Activated CD8-positive, alpha-beta memory T cell treated with anti-CD3 and anti-CD28 coated beads, Interleukin-2, amount 10 ng/mL, durations not matched to agents 7 days and 5 days (primary cell): ENCODE results near the gene MBNL1. TPM values are rescaled to one million over a fixed set of nuclear protein-coding genes. Genes with fewer than 3 reads are reported as not detected.
A peak's percentile ranks its signal among the peaks of the same experiment; 100 is the strongest.

Source experiments
- ATAC-seq: fragments of 150-1000 bp; cut with Tn5 transposase; one replicate; pipeline ENCODE4 v1.10.0; 2021; ENCODE audit warnings: moderate library complexity
- CTCF ChIA-PET: fragments of 350-600 bp; sonication (Branson Sonifier 250); formaldehyde crosslinking; loops from one replicate; lab custom pipeline; 2021; ENCODE audit warnings: antibody characterized with exemption; lab: Charles Lee
- DNase-seq: peaks from one replicate; pipeline ENCODE4 v3.0.0-alpha.2; 2020
- H3K27ac Mint-ChIP-seq: one replicate; pipeline ENCODE4 v1.8.0; 2021; ENCODE audit warnings: mild to moderate bottlenecking, mixed read lengths
- H3K27me3 Mint-ChIP-seq: one replicate; pipeline ENCODE4 v1.8.0; 2021; ENCODE audit warnings: mixed read lengths
- H3K36me3 Mint-ChIP-seq: one replicate; pipeline ENCODE4 v1.8.0; 2021; ENCODE audit warnings: mild to moderate bottlenecking, mixed read lengths
- H3K4me1 Mint-ChIP-seq: one replicate; pipeline ENCODE4 v1.8.0; 2021; ENCODE audit warnings: mixed read lengths
- H3K4me3 Mint-ChIP-seq: one replicate; pipeline ENCODE4 v1.8.0; 2021; ENCODE audit warnings: mild to moderate bottlenecking, moderate library complexity, mixed read lengths
- H3K9me3 Mint-ChIP-seq: one replicate; pipeline ENCODE4 v1.8.0; 2022; ENCODE audit warnings: low read depth, mixed read lengths
- total RNA-seq, 2 experiments: library from RNA; stranded (reverse); gene quantifications; one replicate each; pipeline ENCODE4 v1.2.3, GENCODE V29; 2021

Gene MBNL1
- total RNA-seq, 2 experiments from 2014 or later, result 370 to 398 TPM

DNA sequence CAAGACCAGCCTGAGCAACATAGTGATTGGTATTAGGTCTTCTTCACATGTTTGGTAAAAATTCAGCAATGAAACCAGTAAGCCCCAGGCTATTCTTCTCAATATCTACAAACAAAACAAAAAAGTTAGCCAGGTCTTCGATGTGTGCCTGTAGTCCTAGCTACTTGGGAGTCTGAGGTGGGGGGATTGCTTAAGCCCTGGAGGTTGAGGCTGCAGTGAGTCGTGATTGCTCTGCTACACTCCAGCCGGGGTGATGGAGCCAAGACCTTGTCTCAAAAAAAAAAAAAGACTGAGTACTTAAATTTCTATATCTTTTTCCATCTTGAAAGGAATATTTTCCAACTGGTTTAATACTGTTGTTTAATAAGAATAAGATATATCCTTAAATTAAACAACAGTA is 106.8 kb downstream of the MBNL1 start:
- Mint-ChIP-seq H3K9me3 (no peaks in the 10 kb centered on the region), H3K27ac (no peak overlapping the region), H3K4me3 (no peak overlapping the region), H3K36me3 (peaks cover 53% of the 10 kb centered on the region), H3K4me1 (peaks cover 59% of the 10 kb centered on the region), H3K27me3 (no peaks in the 10 kb centered on the region)
- CTCF ChIA-PET, result interaction anchor here (0.7 kb wide), 1 partner anchor 9 kb away, joined by 3 read pairs; no protein-coding TSS in a partner anchor
- DNase-seq (no peak), ATAC-seq (no peak)

DNA sequence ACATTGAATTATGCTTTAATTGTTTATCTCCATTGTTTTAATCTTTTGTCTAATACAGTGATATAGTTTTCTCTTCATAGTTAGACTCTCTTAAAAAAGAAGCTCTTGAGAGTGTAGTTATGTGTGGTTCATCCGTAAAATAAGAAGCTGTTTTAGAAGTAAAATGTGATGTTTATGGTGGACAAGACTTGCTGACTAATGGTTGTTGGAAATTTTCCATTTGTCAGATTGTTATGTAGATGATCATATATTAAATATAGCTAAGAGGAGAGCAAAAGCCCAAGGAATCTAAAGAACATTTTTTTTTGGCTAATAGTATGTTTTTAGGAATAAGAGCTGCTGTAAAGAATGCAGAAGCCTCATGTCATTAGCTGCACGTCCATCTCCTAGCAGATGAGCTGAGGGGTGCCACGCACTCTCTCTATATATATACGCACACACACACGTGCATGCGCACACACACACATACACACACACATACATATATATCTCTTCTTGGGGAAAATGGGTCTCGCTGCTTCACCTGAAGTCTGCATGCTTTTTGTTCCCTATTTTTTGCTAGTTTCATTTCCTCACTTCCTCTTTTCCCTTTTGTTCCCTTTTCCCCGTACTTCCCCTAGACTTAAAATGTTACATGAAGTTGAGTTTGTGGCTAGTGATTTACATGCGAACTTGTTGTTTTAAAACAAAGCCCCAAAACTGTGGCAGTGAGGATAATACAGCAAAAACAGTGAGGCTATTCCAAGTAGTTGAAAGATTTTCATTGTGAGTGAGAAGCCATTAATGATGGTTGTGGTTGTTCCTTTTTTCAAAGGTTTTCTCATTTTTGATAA is 107.8 kb downstream of the MBNL1 start:
- CTCF ChIA-PET, result no interaction called here
- no peaks in the 10 kb centered on the region for H3K27me3 Mint-ChIP-seq
- no peak for ATAC-seq
- H3K36me3 Mint-ChIP-seq, result peaks cover 44% of the 10 kb centered on the region
- no peaks in the 10 kb centered on the region for H3K9me3 Mint-ChIP-seq
- DNase-seq, result no peak
- H3K4me3 Mint-ChIP-seq, result no peak overlapping the region
- no peak overlapping the region for H3K27ac Mint-ChIP-seq
- H3K4me1 Mint-ChIP-seq, result peaks cover 56% of the 10 kb centered on the region

DNA sequence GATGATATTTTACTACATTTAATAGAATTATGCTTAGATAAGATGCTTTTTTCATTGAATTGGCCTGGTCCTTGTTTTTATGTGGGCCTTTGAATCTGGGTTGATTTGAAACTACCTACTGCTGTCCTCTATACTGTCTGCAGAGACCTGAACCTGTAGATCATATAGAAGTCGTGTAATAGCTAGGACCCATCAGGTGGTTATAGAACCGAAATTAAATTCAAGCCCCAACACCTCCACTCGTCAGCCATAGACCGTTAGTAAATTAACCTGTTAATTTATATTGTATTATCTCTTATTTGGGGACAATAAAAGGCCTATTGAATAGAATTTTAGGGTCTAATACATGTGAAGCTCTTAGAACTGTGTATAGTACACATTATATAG is 108.4 kb downstream of the MBNL1 start:
- Mint-ChIP-seq H3K4me3 (no peak overlapping the region), H3K27ac (no peak overlapping the region), H3K36me3 (peaks cover 38% of the 10 kb centered on the region), H3K9me3 (no peaks in the 10 kb centered on the region), H3K27me3 (no peaks in the 10 kb centered on the region), H3K4me1 (peaks cover 53% of the 10 kb centered on the region)
- ATAC-seq (no peak), DNase-seq (no peak)
- CTCF ChIA-PET, result no interaction called here

DNA sequence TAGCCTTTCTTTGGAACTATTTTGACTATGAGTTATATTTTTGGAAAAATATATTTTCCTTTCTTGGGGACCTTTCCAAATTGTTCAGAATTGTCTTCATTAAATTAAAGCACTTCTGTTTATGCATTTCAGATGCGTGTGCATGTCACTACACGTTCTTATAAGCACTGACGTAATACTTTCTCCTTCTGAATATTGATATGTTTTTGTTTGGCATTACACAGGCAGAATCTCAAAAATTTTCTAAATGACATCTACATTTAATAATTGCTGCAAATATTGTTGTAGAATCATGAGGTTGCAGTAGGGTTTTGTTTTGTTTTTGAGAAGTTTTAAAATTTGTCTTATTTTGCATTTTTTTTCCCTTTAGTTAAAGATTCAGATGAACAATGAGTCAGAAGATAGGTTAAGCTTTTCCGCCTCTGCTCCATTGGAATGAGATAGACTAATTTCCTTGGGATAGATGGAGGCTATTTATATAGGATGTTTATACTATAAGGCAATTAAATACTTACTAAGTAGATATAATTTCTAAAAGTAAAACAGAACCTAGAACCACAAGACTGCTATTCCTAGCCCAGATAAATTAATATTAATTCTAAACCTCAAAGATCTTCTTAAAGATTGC is 110.8 kb downstream of the MBNL1 start:
- Mint-ChIP-seq H3K27me3 (no peaks in the 10 kb centered on the region), H3K4me1 (peaks cover 59% of the 10 kb centered on the region), H3K9me3 (no peaks in the 10 kb centered on the region), H3K4me3 (no peak overlapping the region), H3K36me3 (peaks cover 40% of the 10 kb centered on the region), H3K27ac (no peak overlapping the region)
- ATAC-seq (no peak), DNase-seq (no peak)
- CTCF ChIA-PET, result no interaction called here

DNA sequence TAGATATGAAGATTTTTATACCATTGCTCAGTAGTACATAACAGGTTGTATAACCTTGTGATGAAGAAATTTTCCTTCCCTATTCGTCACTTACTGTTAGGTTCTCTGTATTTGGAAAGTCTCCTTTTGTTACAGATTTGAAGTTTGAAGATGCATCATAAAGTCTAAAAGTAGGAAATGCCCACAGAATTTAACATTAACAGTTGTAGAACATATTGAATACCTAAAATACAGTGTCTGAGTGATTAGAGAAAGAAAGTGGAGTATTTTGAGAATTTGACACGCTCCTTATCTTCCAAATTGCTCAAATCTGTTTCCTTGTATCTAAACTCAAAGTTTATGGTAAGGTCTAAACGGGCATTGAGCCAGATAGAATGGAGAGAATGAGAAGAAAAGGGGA is 111.3 kb downstream of the MBNL1 start:
- Mint-ChIP-seq H3K4me1 (peaks cover 55% of the 10 kb centered on the region), H3K9me3 (no peaks in the 10 kb centered on the region), H3K36me3 (peaks cover 35% of the 10 kb centered on the region), H3K27ac (peak overlapping the region; percentile 42), H3K27me3 (no peaks in the 10 kb centered on the region), H3K4me3 (no peak overlapping the region)
- DNase-seq (no peak), ATAC-seq (no peak)
- CTCF ChIA-PET, result no interaction called here

DNA sequence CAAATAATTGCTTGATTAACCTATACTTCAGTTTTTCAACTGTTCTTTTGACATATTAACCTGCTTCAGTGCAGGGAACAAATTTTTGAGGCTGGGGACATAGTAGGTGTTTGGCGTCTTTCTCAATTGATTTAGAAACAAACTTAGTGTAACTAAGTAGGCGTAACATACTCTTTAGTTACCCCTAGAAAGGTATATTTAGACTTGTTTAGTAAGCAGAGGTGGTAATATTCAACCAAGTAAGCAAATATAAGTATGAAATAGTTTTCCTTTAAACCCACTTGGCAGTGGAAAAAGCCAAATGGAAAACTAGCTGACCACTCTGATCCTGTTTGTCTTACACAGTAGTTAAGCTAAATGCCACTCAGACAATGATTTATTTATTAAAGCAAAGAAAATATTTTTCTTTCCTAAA is 113.2 kb downstream of the MBNL1 start:
- no peak for ATAC-seq
- Mint-ChIP-seq H3K4me1 (peaks cover 49% of the 10 kb centered on the region), H3K4me3 (peak overlapping the region; percentile 66)

DNA sequence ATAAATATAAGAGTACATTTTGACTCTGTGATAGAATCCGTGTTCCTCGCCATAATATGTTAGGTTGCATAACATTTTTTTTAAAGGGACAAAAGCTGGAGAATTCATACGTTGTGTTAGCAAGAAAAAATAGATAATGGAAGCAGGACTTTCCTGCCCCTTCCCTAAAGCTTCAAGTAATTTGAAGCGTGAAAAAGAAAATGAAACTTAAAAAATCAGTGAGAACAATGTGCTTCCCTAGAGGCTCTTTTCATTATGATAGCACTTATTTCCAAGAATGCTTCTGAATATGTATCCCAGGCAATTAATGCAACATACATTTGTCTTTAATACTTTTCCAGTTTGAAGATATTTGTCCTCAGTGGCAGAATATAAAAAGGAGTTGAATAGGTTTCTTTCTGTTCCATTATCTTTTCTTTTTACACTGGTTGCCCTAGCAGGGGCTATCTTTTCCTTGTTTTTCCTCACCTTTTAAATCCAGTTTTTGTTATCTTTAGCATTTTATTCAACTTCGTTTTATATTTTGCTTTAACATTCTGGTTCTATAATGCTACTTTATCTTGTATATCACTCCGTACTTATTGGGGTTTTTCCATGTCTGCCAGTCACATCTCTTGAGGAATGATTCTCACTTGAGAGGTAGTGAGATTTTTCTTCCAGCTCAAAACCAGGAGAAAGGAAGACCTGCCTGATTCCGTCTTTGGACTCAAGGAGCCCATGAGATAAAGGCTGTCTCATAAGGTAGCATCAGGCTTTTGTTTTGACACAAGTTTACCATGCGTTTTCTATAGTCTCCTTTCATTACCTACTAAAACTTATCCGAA is 113.8 kb downstream of the MBNL1 start:
- Mint-ChIP-seq H3K4me3 (peak overlapping the region; percentile 66), H3K4me1 (peaks cover 46% of the 10 kb centered on the region), H3K27ac (peak overlapping the region; percentile 80), H3K27me3 (no peaks in the 10 kb centered on the region), H3K9me3 (no peaks in the 10 kb centered on the region), H3K36me3 (peaks cover 31% of the 10 kb centered on the region)
- ATAC-seq (peak; percentile 28), DNase-seq (no peak)
- CTCF ChIA-PET, result interaction anchor here (1.0 to 1.1 kb wide), 2 partner anchors 11 to 72 kb away, joined by 3 read pairs; no protein-coding TSS in a partner anchor

More for the DNA sequence above, 113.2 kb downstream of the MBNL1 start:
- CTCF ChIA-PET, result interaction anchor here (1.0 kb wide), 1 partner anchor 72 kb away, joined by 3 read pairs; no protein-coding TSS in a partner anchor
- peak overlapping the region; percentile 59 for H3K27ac Mint-ChIP-seq
- no peaks in the 10 kb centered on the region for H3K27me3 Mint-ChIP-seq
- H3K36me3 Mint-ChIP-seq, result peaks cover 29% of the 10 kb centered on the region
- no peaks in the 10 kb centered on the region for H3K9me3 Mint-ChIP-seq
- DNase-seq, result no peak

DNA sequence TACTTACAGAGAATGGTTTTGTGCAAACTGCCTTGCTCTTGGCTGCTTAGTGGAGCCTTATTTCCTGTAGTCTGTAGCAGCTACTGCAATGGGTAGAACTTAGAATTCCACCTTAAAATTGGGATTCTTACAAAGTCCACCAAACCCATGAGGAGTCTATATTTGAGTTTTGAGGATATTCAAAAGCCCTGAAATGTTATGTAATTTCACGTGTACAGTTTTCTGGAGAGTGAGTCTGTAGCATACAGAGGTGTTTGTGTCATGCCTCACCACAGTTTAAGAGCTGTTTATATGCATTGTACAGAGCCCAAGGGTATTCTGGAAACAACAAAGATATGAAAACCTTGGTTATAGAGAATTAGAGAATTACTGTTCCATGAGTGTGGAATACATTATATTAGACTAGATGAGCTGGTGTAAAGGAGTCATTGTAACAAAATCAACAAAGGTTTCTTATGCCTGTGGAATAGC is 114.4 kb downstream of the MBNL1 start:
- Mint-ChIP-seq H3K36me3 (peaks cover 29% of the 10 kb centered on the region), H3K27ac (peak overlapping the region; percentile 80), H3K4me1 (peaks cover 45% of the 10 kb centered on the region), H3K27me3 (no peaks in the 10 kb centered on the region), H3K4me3 (peak overlapping the region; percentile 66), H3K9me3 (no peaks in the 10 kb centered on the region)
- CTCF ChIA-PET, result interaction anchor here (1.1 kb wide), 1 partner anchor 10 kb away, joined by 3 read pairs; no protein-coding TSS in a partner anchor
- ATAC-seq (peak; percentile 33), DNase-seq (no peak)

DNA sequence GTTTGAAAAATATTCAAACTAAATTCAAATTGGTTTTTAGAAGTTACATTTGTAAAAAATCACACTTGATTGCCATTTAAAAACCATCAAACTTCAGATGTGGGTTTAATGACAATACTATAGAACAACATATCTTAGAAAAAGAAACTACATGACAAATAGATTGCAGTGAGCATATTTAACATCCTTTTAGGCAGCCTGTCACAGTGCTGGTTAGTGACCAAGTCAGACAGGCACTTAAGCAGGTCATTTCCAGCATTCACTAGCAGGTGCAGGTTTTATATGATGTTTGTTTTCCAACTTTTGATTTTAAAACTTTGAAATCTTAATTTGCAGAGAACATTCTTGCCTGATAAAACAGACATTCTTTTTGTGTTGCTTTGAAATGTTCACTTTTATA is 115.7 kb downstream of the MBNL1 start:
- Mint-ChIP-seq H3K4me1 (peaks cover 49% of the 10 kb centered on the region), H3K36me3 (peaks cover 33% of the 10 kb centered on the region), H3K27me3 (no peaks in the 10 kb centered on the region), H3K27ac (peak overlapping the region; percentile 32), H3K4me3 (no peak overlapping the region), H3K9me3 (no peaks in the 10 kb centered on the region)
- ATAC-seq, result peak; percentile 73
- DNase-seq, result no peak
- CTCF ChIA-PET, result no interaction called here

DNA sequence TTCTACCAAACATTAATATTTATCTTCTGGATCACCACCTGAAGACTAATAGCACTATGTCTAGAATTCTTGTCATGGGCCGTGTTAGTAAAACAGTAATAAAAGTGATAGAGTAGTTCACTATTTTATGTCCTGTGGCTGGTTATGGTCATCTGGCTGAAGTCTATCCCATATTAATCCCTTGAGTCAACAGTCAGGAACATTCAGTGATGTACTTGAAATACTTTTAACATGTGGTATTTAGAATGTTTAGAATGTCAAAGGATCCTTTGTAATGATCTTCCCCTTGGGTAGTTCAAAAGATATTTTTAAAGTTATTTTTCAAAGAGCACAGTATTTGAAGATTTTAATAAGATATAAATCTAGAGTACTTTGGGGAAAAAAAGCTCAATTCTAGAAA is 117.0 kb downstream of the MBNL1 start:
- Mint-ChIP-seq H3K27ac (no peak overlapping the region), H3K27me3 (no peaks in the 10 kb centered on the region), H3K36me3 (peaks cover 31% of the 10 kb centered on the region), H3K4me3 (no peak overlapping the region), H3K4me1 (peaks cover 45% of the 10 kb centered on the region), H3K9me3 (no peaks in the 10 kb centered on the region)
- ATAC-seq (no peak), DNase-seq (no peak)
- CTCF ChIA-PET, result no interaction called here

DNA sequence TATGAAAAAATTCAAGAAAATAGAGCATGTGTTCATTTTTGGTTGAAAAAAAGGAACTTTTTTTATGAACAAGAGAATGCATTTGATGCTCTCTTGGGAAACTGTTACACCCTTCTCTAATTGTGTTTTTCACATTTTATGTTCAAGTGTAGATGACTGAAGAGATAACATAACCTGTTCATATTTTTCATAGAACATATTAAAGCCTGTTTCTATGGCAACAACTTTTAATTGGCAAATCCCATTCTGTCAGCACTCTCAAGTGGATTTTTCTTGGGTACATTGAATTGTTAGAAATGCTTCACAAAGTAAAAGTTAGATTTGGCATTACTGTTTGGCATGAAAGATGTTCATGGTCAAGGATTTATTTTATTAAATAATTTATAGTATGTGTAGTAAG is 117.5 kb downstream of the MBNL1 start:
- H3K4me1 Mint-ChIP-seq, result peaks cover 43% of the 10 kb centered on the region
- CTCF ChIA-PET, result interaction anchor here (1.1 kb wide), 1 partner anchor 13 kb away, joined by 4 read pairs; no protein-coding TSS in a partner anchor
- ATAC-seq, result no peak

DNA sequence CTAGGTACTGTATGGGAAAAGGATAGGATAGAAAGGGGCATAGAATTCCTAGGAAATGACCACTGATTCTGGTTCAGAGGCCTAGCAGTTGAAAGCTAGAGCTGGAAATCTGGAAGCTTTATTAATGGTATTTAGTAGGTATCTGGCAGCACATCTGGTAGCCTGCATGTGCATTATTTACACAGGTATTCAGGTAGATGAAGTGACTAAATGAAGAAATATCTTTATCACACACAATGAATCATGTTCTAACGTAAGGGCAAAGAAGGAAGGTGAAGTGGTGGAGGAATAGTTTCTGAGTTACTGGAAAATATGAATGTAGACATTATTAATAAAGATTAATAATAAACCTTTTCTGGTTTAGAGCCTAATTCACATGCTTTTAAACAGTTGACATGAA is 119.9 kb downstream of the MBNL1 start:
- CTCF ChIA-PET, result no interaction called here
- Mint-ChIP-seq H3K4me1 (peaks cover 31% of the 10 kb centered on the region), H3K27ac (no peak overlapping the region)

More for the DNA sequence above, 117.5 kb downstream of the MBNL1 start:
- H3K27me3 Mint-ChIP-seq, result no peaks in the 10 kb centered on the region
- no peak overlapping the region for H3K27ac Mint-ChIP-seq
- H3K4me3 Mint-ChIP-seq, result no peak overlapping the region
- H3K36me3 Mint-ChIP-seq, result peaks cover 31% of the 10 kb centered on the region
- no peaks in the 10 kb centered on the region for H3K9me3 Mint-ChIP-seq
- no peak for DNase-seq

More for the DNA sequence above, 119.9 kb downstream of the MBNL1 start:
- Mint-ChIP-seq H3K36me3 (peaks cover 28% of the 10 kb centered on the region), H3K9me3 (no peaks in the 10 kb centered on the region), H3K4me3 (no peak overlapping the region), H3K27me3 (no peaks in the 10 kb centered on the region)
- no peak for DNase-seq
- ATAC-seq, result no peak
